Lower lobe of right lung (tissue), 2 donors: ENCODE data around the gene SASS6. TPM values are rescaled to one million over a fixed set of nuclear protein-coding genes. Genes with fewer than 3 reads are reported as not detected.

ENCODE experiments used
- ATAC-seq, 2 donors: fragments of 200-7000 bp; cut with Tn5 transposase; one replicate each; pipeline ENCODE4 v1.9.1; 2020 to 2022; ENCODE audit warnings: mild to moderate bottlenecking in 2 of 2, moderate library complexity in 2 of 2
- DNase-seq: peaks from one replicate; pipeline ENCODE4 v3.0.0-alpha.2; 2020
- H3K27ac ChIP-seq: fragments of 200-600 bp; one replicate; pipeline ENCODE4 v1.8.0; 2022
- H3K27me3 ChIP-seq: fragments of 200-600 bp; one replicate; pipeline ENCODE4 v1.8.0; 2022; ENCODE audit warnings: low read depth
- H3K36me3 ChIP-seq: fragments of 200-600 bp; one replicate; pipeline ENCODE4 v1.8.0; 2022; ENCODE audit warnings: mild to moderate bottlenecking
- H3K4me1 ChIP-seq: fragments of 200-600 bp; one replicate; pipeline ENCODE4 v1.8.0; 2022
- H3K4me3 ChIP-seq: fragments of 200-600 bp; one replicate; pipeline ENCODE4 v1.8.0; 2022; ENCODE audit warnings: mild to moderate bottlenecking
- H3K9me3 ChIP-seq: fragments of 200-600 bp; one replicate; pipeline ENCODE4 v1.8.0; 2022
- CTCF ChIP-seq: fragments of 200-600 bp; IDR thresholded peaks from one replicate; pipeline ENCODE4 v1.8.0; 2022; ENCODE audit warnings: antibody characterized with exemption, mild to moderate bottlenecking
- intact Hi-C: fragments of 100-400 bp; cut with DNase I; formaldehyde crosslinking; loops from one replicate; pipeline ENCODE4 v1.11.0; 2022
- total RNA-seq: library from RNA; stranded (reverse); fragmentation: NEBNext Ultra II Directional; extraction: Animal tissue kit (Norgen Biotek cat#: 25700); gene quantifications from one replicate; pipeline ENCODE4 v1.2.1, GENCODE V29; 2021
- donor health status: DM: no; HTN: yes; CAD: no; lungs with severe emphysema.

SASS6 gene
- total RNA-seq, 1 donor from 2014 or later = 3.0 TPM

DNA sequence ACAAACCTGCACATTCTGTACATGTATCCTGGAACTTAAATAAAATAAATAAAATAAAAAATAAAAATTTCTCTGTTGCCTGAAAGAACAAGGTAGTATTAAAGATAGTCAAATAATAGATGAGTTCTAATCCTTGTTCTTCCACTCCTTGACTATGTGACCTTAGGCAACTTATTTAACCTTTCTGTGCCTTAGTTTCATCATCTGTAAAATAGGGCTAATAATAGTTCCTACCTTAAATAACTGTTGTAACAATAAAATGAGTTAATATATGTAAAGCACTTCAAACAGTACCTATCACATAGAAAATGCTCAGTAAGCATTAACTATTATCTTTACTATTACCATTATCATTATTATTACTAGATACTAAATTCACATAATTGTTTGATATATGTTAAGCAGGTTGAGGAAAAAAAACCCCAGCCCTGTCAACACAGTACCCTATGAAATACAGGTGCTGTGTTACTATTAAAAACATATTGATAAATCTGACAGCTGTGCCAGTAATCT, 23.1 kb downstream of the SASS6 start:
- ATAC-seq = no peak
- intact Hi-C loops = no loop called here
- no peak for DNase-seq

GRCh38 chr1:100107696-100108095, 25.0 kb downstream of the SASS6 start:
- Histone ChIP-seq H3K9me3 (no peaks in the 10 kb centered on the region), H3K4me3 (no peak overlapping the region), H3K27ac (no peak overlapping the region), H3K27me3 (no peaks in the 10 kb centered on the region), H3K36me3 (peaks cover 30% of the 10 kb centered on the region), H3K4me1 (no peaks in the 10 kb centered on the region)
- DNase-seq (no peak), ATAC-seq (no peak)
- no peak for TF ChIP-seq CTCF
- intact Hi-C loops = no loop called here

More for the DNA sequence above, 23.1 kb downstream of the SASS6 start:
- Histone ChIP-seq H3K4me1 (no peaks in the 10 kb centered on the region), H3K27ac (no peak overlapping the region), H3K9me3 (no peaks in the 10 kb centered on the region), H3K27me3 (no peaks in the 10 kb centered on the region), H3K36me3 (peaks cover 17% of the 10 kb centered on the region), H3K4me3 (no peak overlapping the region)
- no peak for TF ChIP-seq CTCF

- DNase-seq (no peak), ATAC-seq (no peak)
- intact Hi-C loops = no loop called here
- no peaks in the 10 kb centered on the region for H3K4me1 ChIP-seq
- TF ChIP-seq CTCF = no peak
- no peaks in the 10 kb centered on the region for H3K27me3 ChIP-seq
- peaks cover 57% of the 10 kb centered on the region for H3K36me3 ChIP-seq
- no peak overlapping the region for H3K4me3 ChIP-seq
- H3K9me3 ChIP-seq = no peaks in the 10 kb centered on the region
- no peak overlapping the region for H3K27ac ChIP-seq
These were observed 31.2 kb downstream of the SASS6 start for GRCh38 chr1:100101564-100101963.

GRCh38 chr1:100100202-100100601, 32.5 kb downstream of the SASS6 start:
- DNase-seq (no peak), ATAC-seq (no peak)
- Histone ChIP-seq H3K4me3 (no peak overlapping the region), H3K27ac (no peak overlapping the region), H3K36me3 (peaks cover 45% of the 10 kb centered on the region), H3K9me3 (no peaks in the 10 kb centered on the region), H3K4me1 (no peaks in the 10 kb centered on the region), H3K27me3 (no peaks in the 10 kb centered on the region)
- TF ChIP-seq CTCF = no peak
- intact Hi-C loops = no loop called here

- H3K36me3 ChIP-seq = peaks cover 10% of the 10 kb centered on the region
- no peak overlapping the region for H3K4me3 ChIP-seq
- H3K27me3 ChIP-seq = no peaks in the 10 kb centered on the region
- H3K4me1 ChIP-seq = no peaks in the 10 kb centered on the region
- H3K27ac ChIP-seq = no peak overlapping the region
- no peaks in the 10 kb centered on the region for H3K9me3 ChIP-seq
- intact Hi-C loops = no loop called here
- ATAC-seq = no peak
- TF ChIP-seq CTCF = no peak
- DNase-seq = no peak
These were observed 42.3 kb downstream of the SASS6 start for GRCh38 chr1:100090471-100090870.

GRCh38 chr1:100089082-100089481, 43.6 kb downstream of the SASS6 start:
- TF ChIP-seq CTCF = no peak
- H3K4me3 ChIP-seq = no peak overlapping the region
- no peak overlapping the region for H3K27ac ChIP-seq
- no peaks in the 10 kb centered on the region for H3K9me3 ChIP-seq
- intact Hi-C loops = no loop called here
- H3K36me3 ChIP-seq = peaks cover 10% of the 10 kb centered on the region
- no peaks in the 10 kb centered on the region for H3K4me1 ChIP-seq
- DNase-seq = no peak
- H3K27me3 ChIP-seq = no peaks in the 10 kb centered on the region
- no peak for ATAC-seq
